HepG2 (cell line): ENCODE measurements around the gene ZNF100. TPM values are rescaled to one million over a fixed set of nuclear protein-coding genes. Genes with fewer than 3 reads are reported as not detected.

Experiments used
- ATF7 ChIP-seq, 2 experiments: fragments of 450-650 bp in 1 of 2; sonication (generic) in 1 of 2; formaldehyde crosslinking in 1 of 2; IDR thresholded peaks; 2 replicates each; pipeline versions ENCODE4 v1.4.0 to v1.6.1; 2016 to 2020; ENCODE audit warnings: antibody characterized with exemption in 1 of 2, mild to moderate bottlenecking in 1 of 2, missing genetic modification reagents in 1 of 2
- BRCA1 ChIP-seq: sonication (generic); formaldehyde crosslinking; IDR thresholded peaks from 2 replicates; pipeline ENCODE4 v1.4.0; 2020; ENCODE audit warnings: missing genetic modification reagents
- CEBPG ChIP-seq: IDR thresholded peaks from 2 replicates; pipeline ENCODE4 v1.6.1; 2016
- DPF2 ChIP-seq: sonication (generic); formaldehyde crosslinking; IDR thresholded peaks from 2 replicates; pipeline ENCODE4 v1.4.0; 2020; ENCODE audit warnings: mild to moderate bottlenecking, low read depth, missing genetic modification reagents, borderline replicate concordance
- FOSL2 ChIP-seq: sonication (generic); formaldehyde crosslinking; IDR thresholded peaks from 2 replicates; pipeline ENCODE4 v1.4.0; 2020; ENCODE audit warnings: missing genetic modification reagents
- GFI1 ChIP-seq: sonication (generic); formaldehyde crosslinking; IDR thresholded peaks from 2 replicates; pipeline ENCODE4 v1.5.0; 2020; ENCODE audit warnings: missing genetic modification reagents, mild to moderate bottlenecking, borderline replicate concordance
- HMG20B ChIP-seq: conservative IDR thresholded peaks from 2 replicates; pipeline ENCODE4 v1.6.1; 2016; ENCODE audit warnings: missing genetic modification reagents, missing compliant biosample characterization
- HNRNPL ChIP-seq: fragments of 200-400 bp; formaldehyde crosslinking; IDR thresholded peaks from 2 replicates; pipeline ENCODE4 v1.6.1; 2017; ENCODE audit warnings: mild to moderate bottlenecking, low read depth, low read length
- KDM1A ChIP-seq: IDR thresholded peaks from 2 replicates; pipeline ENCODE4 v1.6.1; 2016; ENCODE audit warnings: missing compliant biosample characterization
- MIER3 ChIP-seq: IDR thresholded peaks from 2 replicates; pipeline ENCODE4 v1.6.1; 2016; ENCODE audit warnings: missing compliant biosample characterization, borderline replicate concordance
- MLLT10 ChIP-seq: sonication (generic); formaldehyde crosslinking; IDR thresholded peaks from 2 replicates; pipeline ENCODE4 v1.4.0; 2020; ENCODE audit warnings: missing genetic modification reagents
- NFE2 ChIP-seq: sonication (generic); formaldehyde crosslinking; IDR thresholded peaks from 2 replicates; pipeline ENCODE4 v1.4.0; 2020; ENCODE audit warnings: missing genetic modification reagents
- NPAS2 ChIP-seq: sonication (generic); formaldehyde crosslinking; IDR thresholded peaks from 2 replicates; pipeline ENCODE4 v1.8.0; 2022; ENCODE audit warnings: mild to moderate bottlenecking, missing genetic modification reagents, borderline replicate concordance
- PTBP1 ChIP-seq: fragments of 200-400 bp; formaldehyde crosslinking; IDR thresholded peaks from 2 replicates; pipeline ENCODE4 v1.6.1; 2018; ENCODE audit warnings: low read length, low read depth; ENCODE audit not compliant: poor library complexity, severe bottlenecking
- RFX3 ChIP-seq: IDR thresholded peaks from 2 replicates; pipeline ENCODE4 v1.6.1; 2016; ENCODE audit warnings: missing biosample characterization, missing genetic modification reagents
- RXRA ChIP-seq: sonication (generic); formaldehyde crosslinking; IDR thresholded peaks from 2 replicates; pipeline ENCODE4 v1.5.1; 2020; ENCODE audit warnings: missing genetic modification reagents
- WIZ ChIP-seq: sonication (generic); formaldehyde crosslinking; IDR thresholded peaks from 2 replicates; pipeline ENCODE4 v1.5.1; 2020; ENCODE audit warnings: mild to moderate bottlenecking, missing genetic modification reagents
- XRCC5 ChIP-seq: fragments of 200-400 bp; formaldehyde crosslinking; optimal IDR thresholded peaks from 2 replicates; pipeline ENCODE3; 2017; ENCODE audit warnings: mild to moderate bottlenecking, low read length
- ZNF350 ChIP-seq: sonication (generic); formaldehyde crosslinking; IDR thresholded peaks from 2 replicates; pipeline ENCODE4 v1.4.0; 2020; ENCODE audit warnings: mild to moderate bottlenecking, low read depth, missing genetic modification reagents, borderline replicate concordance
- ZNF557 ChIP-seq: sonication (generic); formaldehyde crosslinking; IDR thresholded peaks from 2 replicates; pipeline ENCODE4 v1.4.0; 2020; ENCODE audit warnings: missing genetic modification reagents
- ZNF766 ChIP-seq: sonication (generic); formaldehyde crosslinking; IDR thresholded peaks from 2 replicates; pipeline ENCODE4 v1.5.0; 2020; ENCODE audit warnings: missing genetic modification reagents, borderline replicate concordance
- polyA plus RNA-seq, 8 experiments: library from polyadenylated mRNA; depleted of rRNA in 3 of 8; stranded (reverse) in 7 of 8; unstranded in 1 of 8; fragments of >200 nt; fragmentation: Illumina TruSeq in 4 of 8; extraction: Trizol in 4 of 8; gene quantifications; 2 replicates each; pipeline versions ENCODE4 v1.2.1 to v1.2.3, GENCODE V29; 2011 to 2016; ENCODE audit warnings: low read depth in 4 of 8, missing spikeins in 1 of 8, mixed read lengths in 1 of 8; ENCODE audit not compliant: insufficient read depth in 1 of 8
- total RNA-seq, 5 experiments: library from RNA; depleted of rRNA; stranded (reverse); fragments of >200 nt; fragmentation: Illumina TruSeq; extraction: Trizol; gene quantifications; 2 replicates each; pipeline ENCODE4 v1.2.3, GENCODE V29; 2016; ENCODE audit warnings: low read depth in 1 of 5
- TF ChIP-seq, protein P1 (sequence below): sonication (generic); formaldehyde crosslinking; IDR thresholded peaks from 2 replicates; pipeline ENCODE4 v1.5.0; 2020; ENCODE audit warnings: mild to moderate bottlenecking, missing genetic modification reagents
- TF ChIP-seq, protein P2 (sequence below): IDR thresholded peaks from 2 replicates; pipeline ENCODE4 v1.6.1; 2016; ENCODE audit warnings: missing biosample characterization, missing genetic modification reagents, low read depth
- TF ChIP-seq, protein P3 (sequence below): sonication (generic); formaldehyde crosslinking; IDR thresholded peaks from 2 replicates; pipeline ENCODE4 v1.8.0; 2022; ENCODE audit warnings: missing genetic modification reagents, mild to moderate bottlenecking, moderate library complexity, borderline replicate concordance
- TF ChIP-seq, protein P4 (sequence below): sonication (generic); formaldehyde crosslinking; IDR thresholded peaks from 2 replicates; pipeline ENCODE4 v1.8.0; 2022; ENCODE audit warnings: mild to moderate bottlenecking, missing genetic modification reagents, moderate library complexity

ZNF100 gene
- total and polyA plus RNA-seq, 2 of the 13 experiments (the other 11 are each of a cell fraction or from before 2014, with no cell fraction given): 2.5 to 11.4 TPM

DNA sequence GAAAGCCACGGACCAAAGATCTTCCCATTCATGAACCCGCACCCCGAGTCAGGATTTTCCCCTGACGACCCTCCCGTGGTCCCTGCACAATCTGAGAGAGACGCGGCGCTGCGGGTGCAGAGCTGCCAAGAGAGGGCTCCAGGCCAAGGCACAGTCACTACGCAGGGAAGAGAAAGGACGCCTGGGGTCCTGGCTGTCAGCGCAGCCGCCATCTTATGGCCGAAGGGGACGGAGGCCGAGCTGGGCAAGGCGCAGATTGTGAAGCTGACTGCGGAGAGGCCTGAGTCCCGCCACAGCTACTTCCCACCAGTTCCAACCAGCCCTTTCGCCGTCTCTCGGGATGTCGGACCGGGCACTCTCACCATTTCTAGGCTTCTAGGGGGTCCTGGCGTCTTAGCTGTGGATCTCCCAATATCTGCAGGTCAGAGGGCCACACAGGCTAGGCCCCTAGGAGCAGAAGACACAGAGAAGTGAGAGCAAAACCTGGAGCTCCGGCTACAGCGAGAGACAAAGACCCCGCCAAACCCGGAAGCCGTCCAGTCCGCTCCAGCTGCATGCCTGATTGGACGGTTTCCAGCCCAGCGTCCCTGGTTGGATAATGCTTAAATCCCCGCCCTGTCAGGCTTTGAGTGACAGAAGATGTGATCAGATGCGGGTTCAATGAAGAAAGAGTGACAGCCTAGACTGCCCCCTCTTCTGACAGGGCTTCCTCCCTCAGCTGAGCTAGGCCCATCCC, at the start of gene ZNF100 (continued):
- TF ChIP-seq NFE2 (CRISPR knock-in tag) (no peak), FOSL2 (CRISPR knock-in tag) (no peak), MLLT10 (CRISPR knock-in tag) (no peak), MIER3 (no peak), DPF2 (CRISPR knock-in tag) (no peak), BRCA1 (CRISPR knock-in tag) (no peak), RFX3 (CRISPR knock-in tag) (no peak), GFI1 (CRISPR knock-in tag) (no peak), ZNF766 (CRISPR knock-in tag) (no peak), NPAS2 (CRISPR knock-in tag) (no peak), HMG20B (0 out of 2 replicates have a peak, but pooled peaks have one; percentile 34), CEBPG (CRISPR knock-in tag) (0 out of 2 replicates have a peak, but pooled peaks have one; percentile 9), ZNF350 (no peak), KDM1A (CRISPR knock-in tag) (no peak), ZNF557 (no peak), HNRNPL (no peak), ATF7 (IDR thresholded peaks at IDR 0.05) (no peak), ATF7 (CRISPR knock-in tag; IDR thresholded peaks at IDR 0.05) (no peak), XRCC5 (no peak), PTBP1 (no peak), WIZ (CRISPR knock-in tag) (no peak), RXRA (CRISPR knock-in tag) (no peak)
- TF ChIP-seq, protein P1, sequence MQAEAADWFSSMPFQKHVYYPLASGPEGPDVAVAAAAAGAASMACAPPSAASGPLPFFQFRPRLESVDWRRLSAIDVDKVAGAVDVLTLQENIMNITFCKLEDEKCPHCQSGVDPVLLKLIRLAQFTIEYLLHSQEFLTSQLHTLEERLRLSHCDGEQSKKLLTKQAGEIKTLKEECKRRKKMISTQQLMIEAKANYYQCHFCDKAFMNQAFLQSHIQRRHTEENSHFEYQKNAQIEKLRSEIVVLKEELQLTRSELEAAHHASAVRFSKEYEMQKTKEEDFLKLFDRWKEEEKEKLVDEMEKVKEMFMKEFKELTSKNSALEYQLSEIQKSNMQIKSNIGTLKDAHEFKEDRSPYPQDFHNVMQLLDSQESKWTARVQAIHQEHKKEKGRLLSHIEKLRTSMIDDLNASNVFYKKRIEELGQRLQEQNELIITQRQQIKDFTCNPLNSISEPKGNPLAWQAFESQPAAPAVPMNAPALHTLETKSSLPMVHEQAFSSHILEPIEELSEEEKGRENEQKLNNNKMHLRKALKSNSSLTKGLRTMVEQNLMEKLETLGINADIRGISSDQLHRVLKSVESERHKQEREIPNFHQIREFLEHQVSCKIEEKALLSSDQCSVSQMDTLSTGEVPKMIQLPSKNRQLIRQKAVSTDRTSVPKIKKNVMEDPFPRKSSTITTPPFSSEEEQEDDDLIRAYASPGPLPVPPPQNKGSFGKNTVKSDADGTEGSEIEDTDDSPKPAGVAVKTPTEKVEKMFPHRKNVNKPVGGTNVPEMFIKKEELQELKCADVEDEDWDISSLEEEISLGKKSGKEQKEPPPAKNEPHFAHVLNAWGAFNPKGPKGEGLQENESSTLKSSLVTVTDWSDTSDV (CRISPR knock-in tag): 0 out of 2 replicates have a peak, but pooled peaks have one; percentile 77
- TF ChIP-seq, protein P2, sequence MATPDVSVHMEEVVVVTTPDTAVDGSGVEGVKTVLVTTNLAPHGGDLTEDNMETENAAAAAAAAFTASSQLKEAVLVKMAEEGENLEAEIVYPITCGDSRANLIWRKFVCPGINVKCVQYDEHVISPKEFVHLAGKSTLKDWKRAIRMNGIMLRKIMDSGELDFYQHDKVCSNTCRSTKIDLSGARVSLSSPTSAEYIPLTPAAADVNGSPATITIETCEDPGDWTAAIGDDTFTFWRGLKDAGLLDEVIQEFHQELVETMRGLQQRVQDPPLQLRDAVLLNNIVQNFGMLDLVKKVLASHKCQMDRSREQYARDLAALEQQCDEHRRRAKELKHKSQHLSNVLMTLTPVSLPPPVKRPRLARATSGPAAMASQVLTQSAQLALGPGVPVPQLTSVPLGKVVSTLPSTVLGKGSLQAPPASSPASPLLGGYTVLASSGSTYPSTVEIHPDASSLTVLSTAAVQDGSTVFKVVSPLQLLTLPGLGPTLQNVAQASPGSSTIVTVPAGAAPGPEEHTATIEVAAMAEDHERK (CRISPR knock-in tag): no peak
- TF ChIP-seq, protein P3, sequence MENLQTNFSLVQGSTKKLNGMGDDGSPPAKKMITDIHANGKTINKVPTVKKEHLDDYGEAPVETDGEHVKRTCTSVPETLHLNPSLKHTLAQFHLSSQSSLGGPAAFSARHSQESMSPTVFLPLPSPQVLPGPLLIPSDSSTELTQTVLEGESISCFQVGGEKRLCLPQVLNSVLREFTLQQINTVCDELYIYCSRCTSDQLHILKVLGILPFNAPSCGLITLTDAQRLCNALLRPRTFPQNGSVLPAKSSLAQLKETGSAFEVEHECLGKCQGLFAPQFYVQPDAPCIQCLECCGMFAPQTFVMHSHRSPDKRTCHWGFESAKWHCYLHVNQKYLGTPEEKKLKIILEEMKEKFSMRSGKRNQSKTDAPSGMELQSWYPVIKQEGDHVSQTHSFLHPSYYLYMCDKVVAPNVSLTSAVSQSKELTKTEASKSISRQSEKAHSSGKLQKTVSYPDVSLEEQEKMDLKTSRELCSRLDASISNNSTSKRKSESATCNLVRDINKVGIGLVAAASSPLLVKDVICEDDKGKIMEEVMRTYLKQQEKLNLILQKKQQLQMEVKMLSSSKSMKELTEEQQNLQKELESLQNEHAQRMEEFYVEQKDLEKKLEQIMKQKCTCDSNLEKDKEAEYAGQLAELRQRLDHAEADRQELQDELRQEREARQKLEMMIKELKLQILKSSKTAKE (CRISPR knock-in tag): no peak
- TF ChIP-seq, protein P4, sequence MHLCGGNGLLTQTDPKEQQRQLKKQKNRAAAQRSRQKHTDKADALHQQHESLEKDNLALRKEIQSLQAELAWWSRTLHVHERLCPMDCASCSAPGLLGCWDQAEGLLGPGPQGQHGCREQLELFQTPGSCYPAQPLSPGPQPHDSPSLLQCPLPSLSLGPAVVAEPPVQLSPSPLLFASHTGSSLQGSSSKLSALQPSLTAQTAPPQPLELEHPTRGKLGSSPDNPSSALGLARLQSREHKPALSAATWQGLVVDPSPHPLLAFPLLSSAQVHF: no peak
